Daoy (cell line): Measurements from ENCODE around the gene CDS2. TPM values are rescaled to one million over a fixed set of nuclear protein-coding genes. Genes with fewer than 3 reads are reported as not detected.

Source experiments
- DNase-seq: peaks from one replicate; pipeline ENCODE4 v3.0.0-alpha.2; 2015; ENCODE audit warnings: low read depth
- total RNA-seq: library from RNA; depleted of rRNA; stranded (reverse); fragments of >200 nt; shearing (Covaris generic); gene quantifications from 2 replicates; pipeline ENCODE4 v1.2.3, GENCODE V29; 2014

CDS2 gene
- total RNA-seq, 1 experiment from 2014 or later, result 22.3 TPM

DNA sequence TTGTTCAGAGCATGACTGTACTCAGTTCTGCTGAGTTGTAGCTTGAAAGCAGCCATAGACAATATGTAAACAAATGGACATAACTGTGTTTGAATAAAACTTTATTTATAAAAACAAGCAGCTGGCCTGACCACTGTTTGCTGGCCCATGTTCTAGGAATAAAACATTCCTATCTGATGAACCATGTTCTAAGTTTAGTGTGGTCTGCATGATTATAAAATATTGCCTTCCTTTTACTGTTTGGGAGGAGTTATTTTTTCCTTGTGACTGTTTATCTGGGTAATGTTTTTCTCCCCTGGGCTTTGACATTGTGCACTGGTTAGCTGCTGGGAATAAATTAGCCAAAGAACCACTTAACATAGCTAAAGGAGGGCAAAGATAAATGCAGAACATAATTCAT is 55.1 kb downstream of the CDS2 start:
- no peak for DNase-seq

GRCh38 chr20:5182615-5183254 is 55.9 kb downstream of the CDS2 start:
- DNase-seq, result no peak

GRCh38 chr20:5183731-5184474 is 57.1 kb downstream of the CDS2 start:
- no peak for DNase-seq

GRCh38 chr20:5184684-5185083 is 57.9 kb downstream of the CDS2 start:
- DNase-seq, result no peak

DNA sequence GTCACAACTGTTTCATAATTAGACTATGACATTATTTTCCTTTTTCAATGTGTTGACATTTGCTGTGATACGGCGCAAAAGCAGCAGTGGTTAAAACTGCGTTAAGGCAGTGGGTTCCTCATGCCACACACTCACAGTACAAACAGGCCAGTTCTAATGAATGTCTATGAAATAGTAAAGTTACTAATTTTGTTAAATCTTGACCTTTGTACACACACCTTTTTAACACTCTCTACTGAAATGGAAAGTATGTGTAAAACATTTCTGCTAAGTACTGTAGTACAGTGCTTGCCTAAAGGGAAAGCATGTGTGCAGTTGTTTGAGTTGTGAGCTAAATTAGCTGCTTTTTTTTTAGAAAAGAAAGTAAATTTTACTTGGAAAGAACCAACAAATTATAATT is 60.3 kb downstream of the CDS2 start:
- no peak for DNase-seq

DNA sequence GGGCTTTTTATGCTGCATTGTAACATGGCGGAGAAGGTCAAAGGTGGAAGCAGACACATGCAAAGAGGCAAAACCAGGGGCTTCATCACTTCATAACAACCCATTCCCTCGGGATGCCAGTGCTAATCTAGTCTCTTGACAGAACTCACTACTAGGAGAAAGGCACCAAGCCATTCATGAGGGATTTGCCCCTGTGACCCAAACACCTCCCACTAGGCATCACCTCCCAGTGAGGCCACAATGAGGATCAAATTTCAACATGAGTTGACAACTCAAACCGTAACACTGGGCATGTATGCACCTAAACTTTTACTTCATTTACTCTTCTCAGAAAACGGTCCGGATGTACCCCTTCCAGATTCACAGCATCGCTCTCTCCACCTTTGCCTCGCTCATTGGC is 61.9 kb downstream of the CDS2 start:
- DNase-seq, result no peak

- no peak for DNase-seq
Measured at GRCh38 chr20:5189917-5190316, 63.1 kb downstream of the CDS2 start.

GRCh38 chr20:5190444-5190843 is 63.6 kb downstream of the CDS2 start:
- DNase-seq, result no peak

DNA sequence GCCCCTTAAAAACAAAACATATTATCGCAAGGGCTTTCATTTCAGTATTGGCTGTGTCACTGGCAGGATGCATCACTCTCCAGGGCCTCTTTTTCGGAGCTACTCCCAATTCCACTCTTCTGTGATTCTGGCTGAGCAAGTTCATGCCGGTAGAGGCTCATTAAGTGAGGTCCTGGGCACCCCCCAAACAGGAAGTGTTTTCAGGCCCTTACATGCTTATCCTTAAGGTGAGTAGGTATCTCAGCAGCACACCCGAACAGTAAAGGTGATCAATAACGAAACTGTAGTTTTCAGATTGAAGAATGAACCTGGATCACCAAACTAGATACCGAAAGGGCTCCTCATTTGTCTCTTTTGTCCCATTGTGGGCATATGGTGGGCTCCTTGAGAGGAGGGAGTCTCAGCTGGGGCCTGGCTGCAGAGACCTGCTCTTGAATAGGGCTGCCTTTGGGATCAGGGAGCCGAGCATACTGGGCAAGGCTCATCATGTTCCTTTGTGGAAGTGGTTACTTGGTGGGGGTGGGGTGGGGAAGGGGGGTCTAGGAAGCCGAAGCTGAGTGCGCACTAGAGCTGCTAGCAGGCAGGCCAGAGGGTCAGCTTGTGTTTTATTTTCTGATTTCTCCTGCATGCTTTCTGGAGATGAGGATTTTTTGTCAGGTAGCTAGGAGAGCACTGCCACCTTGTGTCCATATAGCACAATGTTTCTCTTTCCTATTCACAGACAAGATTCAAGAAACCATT is 65.2 kb downstream of the CDS2 start:
- DNase-seq, result peak; percentile 58

- no peak for DNase-seq
Measured at GRCh38 chr20:5192570-5193431, 66.0 kb downstream of the CDS2 start.

- no peak for DNase-seq
Measured at GRCh38 chr20:5195655-5196054, 68.8 kb downstream of the CDS2 start.

GRCh38 chr20:5196149-5196548 is 69.3 kb downstream of the CDS2 start:
- DNase-seq, result no peak

DNA sequence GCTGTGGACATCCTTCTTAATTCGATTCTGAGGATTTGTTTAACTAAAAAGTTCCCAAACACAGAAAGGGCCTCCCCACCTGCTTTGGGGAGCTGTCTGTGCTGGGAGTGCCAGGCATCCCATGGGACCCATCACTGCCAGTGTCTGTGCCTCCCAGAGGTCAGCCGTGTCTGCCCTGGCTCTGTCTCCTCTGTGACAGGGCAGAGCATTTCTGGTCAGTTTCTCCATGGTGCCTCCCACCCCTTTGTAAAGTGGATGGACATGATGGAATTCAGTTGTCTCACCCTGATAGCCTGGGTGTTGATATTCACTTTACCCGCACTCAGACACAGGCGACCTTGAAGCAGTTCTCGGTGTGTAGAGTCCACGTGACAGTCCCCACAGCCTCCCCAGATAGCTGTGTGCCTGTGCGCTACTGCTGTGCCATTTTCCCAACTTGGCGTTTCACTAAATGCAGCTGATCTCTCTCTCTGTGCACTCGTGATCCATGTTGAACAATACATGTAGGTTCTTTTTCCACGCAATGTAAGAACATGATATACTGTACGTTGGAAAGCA is 70.5 kb downstream of the CDS2 start:
- DNase-seq, result no peak

DNA sequence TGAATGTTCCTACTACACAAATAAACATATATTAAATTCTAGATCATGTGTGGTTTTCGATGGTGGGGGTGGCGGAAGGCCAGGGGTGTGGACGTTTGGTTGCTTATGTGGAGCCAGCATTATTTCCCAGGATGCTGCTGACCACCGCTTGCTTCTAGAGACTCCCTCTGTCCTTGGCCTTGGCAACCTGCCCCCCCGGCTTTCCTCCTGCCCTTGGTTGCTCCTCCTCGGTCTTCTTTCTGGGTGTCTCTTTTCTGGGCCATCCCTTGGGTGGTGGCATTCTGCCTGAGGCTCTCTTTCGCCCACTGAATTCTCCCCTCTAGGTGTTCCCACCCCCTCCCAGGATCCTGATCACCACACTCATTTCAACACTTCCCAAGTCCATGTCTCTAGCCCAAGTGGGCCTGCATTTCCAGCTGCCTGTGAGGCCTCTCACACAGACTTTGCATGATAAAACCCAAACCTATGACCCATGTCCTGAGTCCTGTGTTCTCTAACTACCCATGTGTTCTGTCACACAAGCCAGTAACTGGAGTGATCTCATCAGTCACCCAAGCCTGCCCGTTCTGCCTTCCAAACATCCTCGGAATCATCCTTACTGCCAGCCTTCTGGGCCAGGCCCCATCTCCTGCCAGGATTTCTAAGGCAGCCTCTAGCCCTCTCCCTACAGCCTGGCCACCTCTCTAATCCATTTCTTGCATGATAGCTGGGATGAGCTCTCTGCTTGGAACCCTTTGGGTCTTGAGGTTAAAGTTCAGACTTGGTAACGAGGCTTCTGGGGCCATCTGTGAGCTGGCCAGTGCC is 71.2 kb downstream of the CDS2 start:
- DNase-seq, result no peak

DNA sequence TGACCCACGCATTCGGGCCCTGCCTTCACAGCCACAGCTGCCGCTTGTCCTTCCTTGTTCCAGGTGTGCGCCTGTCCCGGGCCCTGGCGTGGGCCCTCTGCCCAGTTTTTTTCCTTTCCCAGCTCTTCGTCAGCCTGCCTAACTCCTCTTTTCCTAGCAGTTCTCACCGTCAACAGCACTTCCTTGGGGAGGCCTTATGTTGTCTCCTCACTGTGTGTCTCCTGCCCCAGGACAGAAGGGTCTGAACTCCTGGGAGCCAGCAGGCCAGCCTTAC is 71.8 kb downstream of the CDS2 start:
- no peak for DNase-seq

GRCh38 chr20:5203380-5203779 is 76.6 kb downstream of the CDS2 start:
- DNase-seq, result no peak

GRCh38 chr20:5205348-5206210 is 78.8 kb downstream of the CDS2 start:
- DNase-seq, result peak; percentile 72

GRCh38 chr20:5207138-5207537 is 80.3 kb downstream of the CDS2 start:
- no peak for DNase-seq

DNA sequence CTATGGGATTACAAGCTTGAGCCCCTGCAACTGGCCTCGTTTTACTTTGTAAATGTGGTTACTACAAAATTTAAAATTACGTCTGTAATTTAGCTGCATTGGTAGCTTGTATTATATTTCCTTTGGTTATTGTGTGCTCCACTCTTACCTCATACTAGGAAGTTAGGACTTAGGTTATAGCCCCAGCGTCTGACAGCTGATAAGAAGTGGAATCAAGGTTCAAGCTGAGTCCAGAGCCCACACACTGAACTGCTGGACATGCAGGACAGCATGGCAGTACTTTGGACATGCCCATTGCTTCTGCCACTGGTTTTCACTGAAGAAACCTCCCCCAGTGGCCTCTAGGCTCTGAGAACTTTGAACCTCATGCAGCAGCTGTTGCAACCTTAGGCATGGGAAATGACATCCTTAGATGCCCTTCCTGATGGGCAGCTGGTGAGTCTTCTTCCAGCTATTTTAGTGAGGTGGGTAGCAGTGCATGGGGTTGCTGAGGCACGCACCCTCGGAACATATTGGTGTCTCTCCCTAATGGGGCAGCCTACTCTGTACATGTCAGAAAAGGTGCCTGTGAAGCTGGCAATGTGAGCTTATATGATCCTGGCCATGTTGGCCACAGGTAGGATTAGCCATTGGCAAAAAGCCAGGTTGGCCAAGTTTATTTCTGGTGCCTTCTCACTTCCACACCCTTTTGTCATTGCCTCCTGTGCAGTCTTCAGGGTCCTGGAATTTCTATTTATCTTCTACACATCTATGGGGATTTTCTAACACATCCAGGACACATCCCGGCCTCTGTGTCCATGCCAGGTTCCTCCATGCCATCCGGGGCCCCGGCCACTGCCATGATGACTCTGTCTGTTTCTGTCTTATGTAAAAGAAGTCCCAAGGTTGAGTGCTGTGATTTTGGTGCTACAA is 85.3 kb downstream of the CDS2 start:
- no peak for DNase-seq
